Activated T-helper 17 cell treated with anti-CD3 and anti-CD28 coated beads, Interleukin-2, amount 50 U/mL, for 72 hours (primary cell): ENCODE results near the gene ZEB1. TPM values are rescaled to one million over a fixed set of nuclear protein-coding genes. Genes with fewer than 3 reads are reported as not detected.
A peak's percentile ranks its signal among the peaks of the same experiment; 100 is the strongest.
"Not testable (repeated sequence)": the region's sequence is repeated elsewhere in the genome, so short reads cannot be mapped to it uniquely, and the experiment has no call there.

ENCODE experiments used
- ATAC-seq: fragments of 150-1000 bp; cut with Tn5 transposase; replicated peaks from 2 replicates; pipeline ENCODE4 v1.10.0; 2021; ENCODE audit warnings: mild to moderate bottlenecking, moderate library complexity
- H3K27ac Mint-ChIP-seq: one replicate; pipeline ENCODE4 v1.8.0; 2022; ENCODE audit warnings: mixed read lengths
- H3K27me3 Mint-ChIP-seq: one replicate; pipeline ENCODE4 v1.8.0; 2022; ENCODE audit warnings: mixed read lengths
- H3K36me3 Mint-ChIP-seq: one replicate; pipeline ENCODE4 v1.8.0; 2022; ENCODE audit warnings: low read depth, mild to moderate bottlenecking, mixed read lengths
- H3K4me1 Mint-ChIP-seq: one replicate; pipeline ENCODE4 v1.8.0; 2022; ENCODE audit warnings: mixed read lengths
- H3K4me3 Mint-ChIP-seq: one replicate; pipeline ENCODE4 v1.8.0; 2022; ENCODE audit warnings: mild to moderate bottlenecking, mixed read lengths
- H3K9me3 Mint-ChIP-seq: one replicate; pipeline ENCODE4 v1.8.0; 2022; ENCODE audit warnings: mixed read lengths
- total RNA-seq, 2 donors: library from RNA; stranded (reverse); gene quantifications; one replicate each; pipeline ENCODE4 v1.2.3, GENCODE V29; 2022

The ZEB1 gene
- total RNA-seq, 2 donors from 2014 or later, result 46.5 to 49.2 TPM

DNA sequence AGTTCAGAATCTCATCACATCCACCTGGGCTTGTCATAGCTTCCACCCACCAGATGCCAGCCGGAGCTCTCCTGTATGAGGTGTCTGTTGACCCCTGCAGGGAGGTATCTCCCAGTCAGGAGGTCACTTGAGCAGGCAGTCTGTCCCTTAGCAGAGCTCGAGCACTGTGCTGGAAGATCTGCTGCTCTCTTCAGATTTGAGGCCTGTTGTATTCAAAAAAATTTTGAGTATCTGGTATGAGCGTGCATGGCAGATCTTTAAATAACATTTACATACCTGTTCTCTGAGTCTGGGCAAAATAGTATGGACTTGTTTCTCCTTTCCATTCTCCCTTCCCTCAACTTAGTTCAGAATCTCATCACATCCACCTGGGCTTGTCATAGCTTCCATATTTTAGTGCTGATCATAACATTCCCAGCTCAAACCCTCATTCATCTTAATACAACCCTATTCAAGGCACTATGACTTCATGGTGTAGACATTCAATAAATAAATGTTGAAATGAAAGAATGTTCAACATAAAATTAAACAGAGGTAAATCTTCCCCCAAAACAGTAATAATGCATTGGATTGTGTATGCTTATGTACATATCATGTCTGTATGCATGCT is 249.3 kb downstream of the ZEB1 start:
- H3K4me3 Mint-ChIP-seq, ATAC-seq, H3K4me1 Mint-ChIP-seq, H3K27ac Mint-ChIP-seq, H3K36me3 Mint-ChIP-seq, H3K9me3 Mint-ChIP-seq: not testable (repeated sequence)
- peaks cover 31% of the 10 kb centered on the region for H3K27me3 Mint-ChIP-seq

DNA sequence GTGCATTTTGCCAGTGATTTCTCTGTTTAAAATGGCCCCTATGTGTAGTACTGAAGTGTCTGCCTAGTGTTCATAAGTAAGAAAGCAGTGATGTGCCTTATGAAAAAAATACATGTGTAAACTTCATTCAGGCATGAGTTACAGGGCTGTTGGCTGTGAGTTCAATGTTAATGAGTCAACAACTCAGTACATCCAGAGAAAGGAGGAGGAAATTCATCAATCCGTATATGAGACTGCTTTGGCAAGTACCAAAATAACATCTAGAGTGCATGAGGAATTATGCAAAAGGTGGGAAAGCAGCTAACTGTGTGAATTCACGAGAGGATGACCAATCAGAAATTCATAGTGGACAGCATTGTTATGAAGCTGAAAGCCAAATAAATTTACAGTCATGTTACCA is 255.6 kb downstream of the ZEB1 start:
- ATAC-seq, result no peak
- Mint-ChIP-seq H3K27ac (no peak overlapping the region), H3K9me3 (peaks cover 4% of the 10 kb centered on the region)

DNA sequence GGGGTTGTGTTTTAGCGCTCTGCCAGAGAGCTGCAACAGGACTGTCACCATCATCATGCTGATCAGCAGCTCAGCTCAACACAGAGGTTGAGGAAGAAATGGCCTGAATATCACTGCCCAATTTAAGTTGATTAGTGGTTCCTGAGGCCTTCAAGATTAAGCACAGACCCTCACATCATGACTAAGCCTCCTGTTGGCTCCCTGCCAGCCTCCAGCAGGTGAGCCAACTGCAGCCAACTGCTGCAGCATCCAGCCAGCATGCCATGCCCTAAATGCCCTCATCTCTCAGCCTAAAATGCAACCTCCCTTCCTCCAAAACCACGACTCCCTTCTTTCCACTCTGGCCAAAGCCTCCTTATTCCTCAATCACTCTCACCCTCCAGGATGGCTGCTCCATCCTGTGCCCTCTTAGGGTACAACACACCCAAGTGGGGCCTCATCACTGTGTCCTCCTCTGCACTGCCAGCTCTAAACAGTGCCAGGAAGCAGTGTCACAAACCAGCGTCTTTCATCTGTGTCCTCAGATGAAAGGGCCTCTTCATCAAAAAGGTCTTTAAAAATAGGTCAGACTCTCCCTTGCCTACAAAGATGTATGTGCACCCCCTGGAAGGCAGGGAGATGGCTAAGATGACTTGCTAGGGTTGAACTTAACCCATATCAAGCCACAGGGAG is 259.3 kb downstream of the ZEB1 start:
- Mint-ChIP-seq H3K27ac (no peak overlapping the region), H3K36me3 (no peaks in the 10 kb centered on the region), H3K9me3 (peaks cover 4% of the 10 kb centered on the region), H3K4me1 (peaks cover 5% of the 10 kb centered on the region), H3K27me3 (no peaks in the 10 kb centered on the region), H3K4me3 (no peak overlapping the region)
- peak; percentile 23 for ATAC-seq

More for the DNA sequence above, 255.6 kb downstream of the ZEB1 start:
- no peak overlapping the region for H3K4me3 Mint-ChIP-seq
- H3K36me3 Mint-ChIP-seq, result no peaks in the 10 kb centered on the region
- peaks cover 5% of the 10 kb centered on the region for H3K4me1 Mint-ChIP-seq
- peaks cover 10% of the 10 kb centered on the region for H3K27me3 Mint-ChIP-seq

DNA sequence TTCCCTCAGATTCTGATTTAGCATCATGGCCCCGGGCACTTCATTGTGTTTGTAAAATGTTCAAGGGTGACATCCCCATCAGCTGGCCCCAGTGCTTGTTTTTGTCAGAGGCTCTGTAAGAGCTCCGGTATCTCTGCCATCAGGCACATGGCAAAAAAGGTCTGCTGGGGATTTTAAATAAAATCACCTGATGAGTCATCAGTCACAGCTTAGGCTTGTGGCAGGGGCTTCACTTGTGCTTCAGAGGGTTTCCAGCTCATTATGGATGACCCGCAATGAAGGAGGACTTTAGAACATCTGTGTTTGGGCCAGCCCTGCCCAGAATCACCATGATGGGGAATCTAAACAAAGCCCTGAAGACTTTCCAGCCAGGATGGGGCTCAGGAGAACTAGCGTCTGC is 259.9 kb downstream of the ZEB1 start:
- H3K4me3 Mint-ChIP-seq, result no peak overlapping the region
- no peak for ATAC-seq
- no peaks in the 10 kb centered on the region for H3K36me3 Mint-ChIP-seq
- H3K27ac Mint-ChIP-seq, result no peak overlapping the region
- H3K27me3 Mint-ChIP-seq, result peaks cover 3% of the 10 kb centered on the region
- H3K9me3 Mint-ChIP-seq, result peaks cover 4% of the 10 kb centered on the region
- peaks cover 5% of the 10 kb centered on the region for H3K4me1 Mint-ChIP-seq
